HG03159 (cell line): ENCODE data around the gene TBC1D22B.
"Not testable (repeated sequence)": the region's sequence is repeated elsewhere in the genome, so short reads cannot be mapped to it uniquely, and the experiment has no call there.

ENCODE experiments used
- ATAC-seq: cut with Tn5 transposase; IDR thresholded peaks from one replicate; pipeline ENCODE4 v1.9.1; 2021; ENCODE audit warnings: mild to moderate bottlenecking, moderate library complexity; ENCODE audit not compliant: unreplicated experiment

The TBC1D22B gene

DNA sequence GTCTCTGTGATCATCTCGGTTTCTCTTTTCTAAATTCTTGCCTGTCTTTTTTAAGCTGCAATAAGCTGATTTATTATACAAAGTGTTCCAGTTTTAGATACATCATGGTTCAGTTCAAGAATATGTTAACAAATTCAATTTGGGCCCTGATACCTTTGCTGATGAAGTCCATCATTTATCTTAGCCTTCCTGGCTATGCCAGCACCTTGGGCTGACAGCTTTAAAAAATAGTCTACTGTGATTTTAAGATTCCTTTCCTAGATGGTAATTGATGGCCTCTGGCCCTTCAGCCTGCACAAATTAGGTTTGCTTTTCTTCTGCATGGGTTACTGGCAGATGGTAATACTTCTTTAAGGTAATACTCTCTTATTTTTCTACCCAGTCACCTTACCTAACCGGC is 7.4 kb downstream of the TBC1D22B start:
- no peak for ATAC-seq

DNA sequence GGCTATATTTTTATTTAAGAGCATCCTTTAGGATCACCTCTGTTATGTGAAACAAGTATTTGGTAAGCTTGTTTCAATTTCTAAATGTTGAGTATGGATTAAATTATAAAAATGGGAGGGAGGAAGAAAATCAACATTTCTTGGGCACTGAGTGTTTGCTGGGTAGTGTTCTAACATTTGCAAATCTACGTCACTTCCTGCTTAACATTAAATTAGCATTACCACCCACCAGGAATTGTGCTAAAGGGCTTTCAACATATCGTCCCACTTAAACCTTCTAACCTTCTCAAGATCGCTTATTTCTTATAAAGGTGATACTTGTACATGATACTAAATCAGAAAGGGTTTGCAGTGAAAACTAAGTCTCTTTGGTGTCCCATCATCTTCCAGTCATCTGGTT is 8.3 kb downstream of the TBC1D22B start:
- ATAC-seq = no peak

DNA sequence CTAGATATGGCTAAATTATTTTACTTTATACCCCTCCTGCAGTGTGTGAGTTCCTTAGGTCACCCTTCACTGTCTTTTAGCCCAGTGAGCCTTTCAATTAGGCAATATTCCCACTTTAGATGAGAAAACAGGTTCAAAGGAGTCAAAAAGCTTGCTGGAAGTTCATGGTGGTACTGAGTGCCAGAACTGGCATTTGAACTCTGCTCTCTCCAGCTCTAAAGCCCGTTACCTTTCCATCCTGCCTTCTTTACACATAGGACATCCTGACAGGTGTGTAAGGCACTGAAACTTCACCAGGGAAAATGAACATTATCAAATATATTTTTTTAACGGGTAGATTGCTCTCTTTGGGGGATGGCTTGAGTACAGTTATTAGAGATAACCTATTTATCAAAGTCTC is 11.5 kb downstream of the TBC1D22B start:
- no peak for ATAC-seq

DNA sequence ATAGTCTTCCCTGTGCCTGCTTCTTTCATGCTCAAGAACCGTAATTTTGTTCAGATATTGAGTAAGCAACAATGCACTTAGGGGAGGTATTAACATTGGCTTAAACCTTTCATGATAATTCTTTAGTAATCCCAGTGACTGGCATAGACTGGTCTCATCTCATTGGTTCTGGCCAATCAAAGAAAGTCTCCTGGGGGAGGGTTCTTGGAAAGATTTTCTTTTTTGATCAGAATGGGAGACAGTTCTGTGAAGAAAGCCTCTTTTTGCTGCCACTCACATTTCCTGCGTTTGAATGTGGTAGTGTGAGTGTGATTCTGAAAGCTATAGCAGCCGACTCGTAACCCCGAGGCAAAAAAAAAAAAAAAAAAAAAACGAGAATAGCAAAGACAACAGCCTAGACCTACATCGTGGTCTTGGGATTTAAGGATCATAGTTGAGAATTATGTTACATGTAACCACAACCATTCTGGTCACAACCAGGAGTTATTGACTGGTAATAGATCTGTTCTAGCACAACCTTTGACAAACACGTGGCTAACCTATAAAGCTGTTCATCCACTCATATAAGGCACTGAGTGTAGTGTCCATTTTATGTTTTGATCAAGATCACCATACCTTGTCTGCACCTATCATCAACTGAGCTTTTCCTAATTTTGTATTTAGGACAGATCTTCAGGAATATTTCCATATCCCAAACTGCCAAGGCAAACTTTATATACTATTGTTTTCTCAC is 15.4 kb downstream of the TBC1D22B start:
- ATAC-seq = no peak

DNA sequence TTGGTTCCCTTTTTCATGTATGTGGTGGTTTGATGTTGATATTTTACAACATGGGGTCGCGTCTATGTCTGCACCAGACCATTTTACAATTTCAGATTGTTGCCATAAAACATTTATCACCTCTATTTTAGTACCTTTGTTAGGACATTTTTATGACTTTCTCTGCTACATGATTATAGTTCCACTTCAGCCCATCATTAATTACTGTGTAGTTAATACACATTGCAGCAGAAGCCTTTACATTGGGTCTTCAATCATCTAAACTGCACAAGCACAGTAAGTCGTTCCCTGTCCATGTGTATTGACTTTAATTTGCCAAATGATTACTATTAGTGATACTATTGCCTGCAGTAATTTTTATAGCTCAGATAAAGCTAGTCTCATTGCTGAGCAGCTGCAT is 16.1 kb downstream of the TBC1D22B start:
- ATAC-seq = no peak

DNA sequence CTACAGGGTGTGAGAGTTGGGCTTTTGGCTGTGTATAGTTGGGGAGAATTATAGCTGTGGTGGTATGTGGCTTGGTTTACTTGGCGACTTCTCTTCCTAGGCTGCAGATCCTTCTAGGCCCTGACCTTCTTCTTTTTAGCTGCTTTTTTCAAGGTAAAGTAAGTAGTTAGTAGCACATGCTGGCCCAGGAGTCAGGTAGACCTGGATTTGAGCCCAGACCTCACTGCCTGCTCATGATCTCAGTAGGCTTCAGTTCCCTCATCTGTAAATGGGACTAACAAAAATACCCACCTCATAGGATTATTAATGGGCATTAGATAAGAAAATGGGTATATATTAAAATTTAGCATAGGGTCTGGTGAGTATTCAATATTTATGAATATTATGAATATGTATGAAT is 17.8 kb downstream of the TBC1D22B start:
- ATAC-seq = no peak

DNA sequence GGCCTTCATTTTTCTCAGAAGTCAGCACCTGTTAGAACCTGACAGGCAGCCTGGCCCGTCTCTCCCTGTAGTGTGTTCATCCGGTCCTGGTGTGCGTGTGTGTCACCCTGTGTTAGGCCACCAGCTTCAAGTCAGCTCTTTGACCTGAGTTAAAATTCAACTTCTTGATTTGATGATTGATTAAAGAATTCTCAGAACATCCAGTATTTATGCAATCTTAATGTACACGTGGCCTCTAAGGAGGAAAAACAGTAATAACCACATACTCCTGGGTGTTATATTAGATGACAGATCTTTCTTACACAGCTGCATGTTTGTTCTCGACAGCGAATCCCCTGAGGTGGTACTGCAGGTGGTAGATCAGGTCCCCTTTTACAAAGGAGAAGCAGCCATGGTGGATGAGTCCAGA is 19.4 kb downstream of the TBC1D22B start:
- peak; percentile 59 for ATAC-seq

DNA sequence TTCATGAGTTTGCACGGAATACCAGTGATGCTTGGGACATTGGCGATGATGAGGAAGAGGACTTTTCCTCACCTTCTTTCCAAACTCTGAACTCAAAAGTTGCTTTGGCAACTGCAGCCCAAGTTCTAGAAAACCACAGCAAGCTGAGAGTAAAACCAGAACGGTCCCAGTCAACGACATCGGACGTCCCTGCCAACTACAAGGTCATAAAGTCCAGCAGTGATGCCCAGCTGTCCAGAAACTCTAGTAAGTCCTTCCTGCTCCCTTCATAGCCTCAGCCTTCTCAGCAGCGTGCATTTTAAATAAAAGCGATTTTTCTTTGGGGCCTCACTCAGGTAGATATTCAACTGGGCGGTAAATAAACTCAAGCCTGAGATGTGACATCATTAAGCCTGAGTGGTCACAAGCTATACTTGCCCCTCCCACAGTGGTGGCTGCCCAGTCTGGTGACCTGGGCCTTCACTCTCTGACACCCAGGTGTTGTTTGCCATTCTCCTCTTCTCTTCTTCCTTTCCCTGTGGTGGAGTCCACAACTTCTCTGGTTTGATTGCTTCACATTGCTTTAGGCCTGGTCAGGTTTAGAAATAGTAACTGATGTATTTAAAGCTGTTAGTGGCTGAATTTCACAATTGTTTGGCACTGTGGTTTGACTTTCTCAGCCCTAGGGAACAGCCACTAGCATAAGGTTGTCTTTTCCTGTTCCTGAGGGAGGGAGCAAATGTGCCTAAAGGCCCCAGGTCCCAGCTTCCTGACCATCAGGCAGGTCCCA is 22.0 kb downstream of the TBC1D22B start:
- no peak for ATAC-seq

DNA sequence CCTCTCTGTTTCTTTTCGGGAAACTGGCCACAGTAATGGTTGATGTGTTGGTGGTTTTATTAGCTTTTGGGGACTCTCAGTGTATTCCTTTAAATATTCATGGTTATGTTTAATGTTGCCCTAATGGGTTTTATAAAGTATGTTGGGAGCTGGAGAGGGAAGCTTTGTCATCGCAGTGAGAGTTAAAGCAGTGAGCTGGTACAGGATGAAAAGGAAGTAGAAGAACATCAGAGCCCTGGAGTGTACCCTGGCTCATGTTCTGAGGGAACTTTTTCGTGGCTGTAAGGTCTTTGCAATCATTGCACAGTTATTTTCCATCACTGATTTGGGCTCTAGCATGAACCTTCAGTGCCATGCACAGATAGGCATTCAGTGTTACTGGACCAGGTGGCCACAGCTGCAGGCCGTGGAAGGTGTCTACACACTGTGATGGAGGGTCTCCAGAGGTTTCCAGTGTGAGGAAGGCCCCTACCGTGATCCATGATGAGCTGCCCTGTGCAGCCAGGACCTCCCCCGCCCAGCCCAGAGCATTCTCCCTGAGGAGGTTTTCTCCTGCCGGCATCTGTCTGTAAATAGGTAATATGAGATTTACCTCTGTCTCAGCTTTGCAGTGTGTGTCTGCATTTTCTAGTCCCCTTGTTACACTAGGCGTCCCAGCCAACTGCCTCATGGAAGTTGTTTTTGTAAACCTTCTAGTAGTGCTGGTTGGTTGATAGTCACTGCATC is 22.8 kb downstream of the TBC1D22B start:
- ATAC-seq = no peak

DNA sequence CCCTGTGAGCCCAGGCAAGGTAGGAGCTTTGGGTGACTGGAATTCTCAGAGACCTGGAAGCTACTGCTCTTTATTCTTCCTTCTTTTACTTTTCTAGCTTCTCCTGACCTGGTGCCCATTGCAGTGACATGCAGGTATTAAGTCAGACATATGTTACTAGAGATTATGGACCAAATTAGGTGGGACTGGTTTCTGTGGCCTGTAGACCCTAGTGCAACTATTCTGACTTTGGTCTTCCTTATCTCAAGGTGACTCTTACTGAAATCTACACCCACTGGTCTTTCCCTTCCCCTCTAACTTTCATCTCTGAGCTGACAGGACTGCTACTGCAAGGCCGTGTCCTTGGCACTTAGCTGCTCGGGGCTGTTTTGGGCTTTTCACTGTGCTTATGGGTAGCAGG is 24.8 kb downstream of the TBC1D22B start:
- ATAC-seq = no peak

DNA sequence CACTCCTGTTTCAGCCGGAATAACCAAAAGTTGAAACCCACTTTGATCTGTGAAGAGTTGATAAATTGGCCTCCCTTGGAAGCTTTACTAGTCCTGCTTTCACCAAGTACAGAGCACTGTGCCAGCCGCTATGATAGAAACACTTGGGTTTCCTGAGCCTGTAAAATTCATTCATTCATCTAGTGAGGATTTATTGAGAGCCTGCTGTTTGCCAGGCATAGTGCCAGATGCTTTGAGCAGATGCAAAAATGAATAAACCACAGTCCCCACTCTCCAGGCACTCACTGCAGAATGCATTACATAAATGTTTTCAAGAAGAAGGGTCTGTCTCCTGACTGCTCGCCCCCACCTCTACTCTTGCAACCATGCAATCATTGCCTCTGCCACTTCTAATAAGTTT is 25.7 kb downstream of the TBC1D22B start:
- ATAC-seq = no peak

DNA sequence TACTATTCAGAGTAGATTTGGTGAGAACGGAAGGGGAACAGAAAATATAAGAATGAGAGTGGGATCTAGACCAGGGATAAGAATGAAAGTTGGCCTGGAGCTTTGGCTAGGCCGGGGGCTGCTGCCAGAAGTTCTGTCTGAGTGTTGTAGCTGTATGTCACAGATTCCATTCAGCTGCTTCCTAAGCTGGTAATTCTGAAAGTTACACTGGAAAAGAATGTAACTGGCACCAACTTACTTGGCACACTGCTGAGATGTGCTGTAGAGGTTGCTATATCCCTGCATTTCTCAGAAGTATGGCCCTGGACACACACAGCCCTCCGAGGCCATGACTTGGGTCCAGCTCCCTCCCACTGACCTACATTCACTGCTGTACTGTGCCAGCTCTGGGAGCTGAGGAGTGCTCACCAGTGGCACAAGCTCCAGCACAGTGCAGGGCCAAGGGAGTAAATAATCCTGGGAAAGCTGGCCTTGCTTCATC is 26.1 kb downstream of the TBC1D22B start:
- no peak for ATAC-seq

DNA sequence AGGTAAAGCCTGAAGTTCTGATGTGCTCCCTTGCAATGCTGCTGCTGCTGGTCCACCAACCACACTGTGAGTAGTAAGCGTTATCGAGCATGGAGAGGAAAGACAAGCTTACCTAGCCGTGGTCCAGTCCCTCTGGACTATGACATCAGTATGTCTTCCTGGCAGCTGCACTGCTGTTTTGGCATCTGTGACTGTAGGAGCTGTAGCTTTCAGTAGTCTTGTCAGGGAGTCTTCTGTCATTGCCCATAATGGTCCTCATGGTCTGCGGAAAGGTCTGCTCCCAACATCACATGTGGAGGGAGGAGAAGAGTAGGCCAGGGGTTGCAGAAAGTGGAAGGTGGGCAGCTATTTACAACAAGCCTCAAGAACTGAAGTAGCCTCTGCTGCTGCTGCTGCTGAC is 27.2 kb downstream of the TBC1D22B start:
- ATAC-seq = no peak

DNA sequence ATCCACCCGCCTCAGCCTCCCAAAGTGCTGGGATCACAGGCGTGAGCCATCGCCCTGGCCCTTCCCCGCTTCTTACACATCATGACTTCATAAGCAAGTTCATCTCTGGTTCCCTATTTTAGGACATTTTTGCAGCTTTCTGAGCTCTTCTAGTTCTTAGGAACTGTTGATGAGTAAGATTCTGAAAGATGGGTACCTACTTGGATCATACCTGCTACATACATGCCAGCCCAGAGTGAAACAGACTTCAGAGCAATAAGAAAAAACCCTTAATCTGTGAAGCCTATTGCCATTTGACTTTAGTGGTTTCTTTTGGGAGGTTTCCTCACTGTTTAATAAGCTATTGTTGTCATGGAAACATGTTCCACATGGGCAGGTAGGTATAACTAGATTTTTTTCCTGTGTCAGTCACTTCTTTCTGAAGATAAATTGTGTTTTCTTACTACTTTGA is 28.3 kb downstream of the TBC1D22B start:
- no peak for ATAC-seq

DNA sequence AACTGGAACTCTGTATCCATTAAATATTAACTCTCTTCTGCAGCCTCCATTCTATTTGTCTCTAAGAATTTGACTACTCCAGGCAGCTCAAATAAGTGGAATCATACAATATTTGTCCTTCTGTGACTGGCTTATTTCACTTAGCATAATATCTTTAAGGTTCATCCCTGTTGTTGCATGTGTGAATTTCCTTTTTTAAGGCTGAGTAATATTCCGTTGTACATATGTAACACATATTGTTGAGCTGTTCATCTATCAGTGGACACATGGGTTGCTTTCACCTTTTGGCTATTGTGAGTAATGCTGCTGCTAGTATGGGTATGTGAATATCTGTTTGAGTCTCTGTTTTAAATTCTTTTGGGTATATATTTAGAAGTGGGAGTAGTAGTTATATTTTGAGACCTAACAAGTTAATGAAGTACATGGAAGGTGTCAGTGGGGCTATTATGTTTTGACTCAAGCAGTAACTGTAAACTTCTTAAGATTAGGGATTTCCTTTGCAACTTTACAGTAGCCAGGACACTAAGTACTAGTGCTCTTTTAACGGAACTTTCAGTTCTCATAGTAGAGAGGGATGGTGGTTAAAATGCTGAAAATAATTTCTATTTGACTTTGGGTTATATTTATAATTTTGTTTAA is 30.1 kb downstream of the TBC1D22B start:
- no peak for ATAC-seq

DNA sequence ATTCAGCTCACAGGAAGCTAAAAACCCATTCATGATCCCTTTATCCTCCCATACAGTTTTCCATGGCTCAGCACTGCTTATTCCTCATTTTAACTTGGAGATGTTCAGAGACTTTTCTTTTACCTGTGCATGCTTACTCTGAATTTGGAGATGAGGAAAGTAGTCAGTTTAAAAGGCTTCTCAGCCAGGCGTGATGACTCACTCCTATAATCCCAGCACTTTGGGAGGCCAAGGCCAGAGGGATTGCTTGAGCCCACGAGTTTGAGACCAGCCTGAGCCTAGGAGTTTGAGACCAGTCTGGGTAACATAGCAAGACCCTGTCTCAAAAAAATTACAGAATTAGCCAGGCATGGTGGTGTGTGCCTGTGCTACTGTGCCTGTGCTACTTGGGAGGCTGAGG is 30.7 kb downstream of the TBC1D22B start:
- ATAC-seq = no peak

DNA sequence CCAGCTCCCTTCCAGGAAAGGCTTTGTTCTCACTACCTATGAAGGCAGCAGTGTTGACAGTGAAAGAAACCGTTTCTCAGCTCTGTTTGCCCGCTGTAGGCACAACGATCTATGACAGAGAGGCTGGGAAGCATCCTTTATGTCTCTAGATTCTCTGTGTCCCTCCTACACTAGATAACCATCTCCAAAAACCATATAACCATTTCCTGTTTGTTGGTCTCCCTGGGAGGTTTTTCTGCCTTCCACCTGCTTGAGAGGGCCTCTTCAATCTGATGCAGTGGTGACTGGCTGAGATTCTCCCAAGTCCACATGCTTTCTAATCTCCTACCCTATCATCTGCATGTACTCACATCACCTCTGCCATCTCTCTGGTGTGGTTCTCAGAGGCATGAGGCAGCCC is 32.4 kb downstream of the TBC1D22B start:
- no peak for ATAC-seq

DNA sequence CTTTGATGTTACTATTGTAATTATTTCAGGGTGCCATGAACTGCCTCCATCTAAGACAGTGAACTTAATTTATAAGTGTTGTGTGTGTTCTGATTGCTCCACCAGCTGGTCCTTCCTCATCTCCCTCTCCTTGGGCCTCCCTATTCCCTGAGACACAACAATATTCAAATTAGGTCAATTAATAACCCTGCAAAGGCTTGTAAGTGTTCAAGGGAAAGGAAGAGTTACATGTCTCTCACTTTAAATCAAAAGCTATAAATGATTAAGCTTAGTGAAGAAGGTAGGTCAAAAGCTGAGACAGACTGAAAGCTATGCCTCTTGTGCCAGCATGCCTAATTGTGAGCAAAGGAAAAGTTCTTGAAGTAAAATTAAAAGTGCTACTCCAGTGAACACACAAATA is 35.9 kb downstream of the TBC1D22B start:
- ATAC-seq = no peak

DNA sequence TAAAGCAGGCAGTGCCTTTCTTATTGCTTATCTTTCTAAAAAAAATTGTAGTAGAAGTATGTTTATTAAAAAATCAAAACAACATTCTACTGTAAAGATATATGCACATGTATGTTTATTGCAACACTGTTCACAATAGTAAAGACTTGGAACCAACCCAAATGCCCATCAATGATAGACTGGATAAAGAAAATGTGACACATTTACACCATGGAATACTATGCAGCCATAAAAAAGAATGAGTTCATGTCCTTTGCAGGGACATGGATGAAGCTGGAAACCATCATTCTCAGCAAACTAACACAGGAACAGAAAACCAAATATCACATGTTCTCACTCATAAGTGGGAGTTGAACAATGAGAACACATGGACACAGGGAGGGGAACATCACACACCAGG is 40.1 kb downstream of the TBC1D22B start:
- not testable (repeated sequence) for ATAC-seq

DNA sequence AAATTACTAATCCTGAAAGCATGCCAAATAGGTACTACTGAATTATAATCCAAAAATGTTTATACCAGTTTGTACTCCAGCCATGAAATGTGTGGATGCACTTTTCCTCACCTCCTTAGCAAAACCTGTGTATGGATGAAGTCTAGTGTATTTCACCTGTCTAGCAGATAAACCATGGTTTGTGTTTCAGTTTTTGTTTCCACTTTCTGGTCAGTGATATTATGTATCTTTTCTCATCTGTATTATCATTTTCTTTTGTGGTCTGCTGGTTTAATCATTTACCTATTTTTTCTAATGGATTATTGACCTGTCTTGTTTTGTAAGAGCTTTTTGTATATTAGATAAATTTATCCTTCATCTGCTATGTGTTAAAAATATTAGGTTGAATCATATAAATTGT is 41.4 kb downstream of the TBC1D22B start:
- peak; percentile 67 for ATAC-seq

DNA sequence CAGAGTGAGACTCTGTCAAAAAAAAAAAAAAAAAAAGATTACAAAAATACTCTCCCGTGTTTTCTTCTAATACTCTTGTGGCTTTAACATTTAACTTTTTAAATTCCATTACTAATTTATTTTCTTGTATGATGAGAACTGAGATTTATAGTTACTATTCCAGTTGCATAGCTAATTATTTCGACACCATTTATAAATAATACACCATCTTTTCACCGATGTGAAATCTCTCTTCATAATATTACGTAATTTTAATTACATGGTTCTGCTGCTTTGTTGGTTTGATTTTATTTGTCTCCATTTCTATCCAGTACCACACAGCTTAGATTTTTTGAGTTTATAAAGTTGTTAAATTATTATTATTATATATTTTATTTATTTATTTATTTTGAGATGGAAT is 42.4 kb downstream of the TBC1D22B start:
- no peak for ATAC-seq
